A549 treated with RU486 at 1 μM for 4 hours (cell line): ENCODE data around the gene FOXE1. TPM values are rescaled to one million over a fixed set of nuclear protein-coding genes. Genes with fewer than 3 reads are reported as not detected.

ENCODE experiments used
- total RNA-seq: library from RNA; stranded (reverse); fragments of 200-300 nt; extraction: Qiagen RNA extraction; gene quantifications from 5 replicates; pipeline ENCODE4 v1.2.3, GENCODE V29; 2022; ENCODE audit warnings: low read depth

Gene FOXE1
- total RNA-seq, result 2.8 to 4.3 TPM (median 4.2 TPM) in 5 replicates

DNA sequence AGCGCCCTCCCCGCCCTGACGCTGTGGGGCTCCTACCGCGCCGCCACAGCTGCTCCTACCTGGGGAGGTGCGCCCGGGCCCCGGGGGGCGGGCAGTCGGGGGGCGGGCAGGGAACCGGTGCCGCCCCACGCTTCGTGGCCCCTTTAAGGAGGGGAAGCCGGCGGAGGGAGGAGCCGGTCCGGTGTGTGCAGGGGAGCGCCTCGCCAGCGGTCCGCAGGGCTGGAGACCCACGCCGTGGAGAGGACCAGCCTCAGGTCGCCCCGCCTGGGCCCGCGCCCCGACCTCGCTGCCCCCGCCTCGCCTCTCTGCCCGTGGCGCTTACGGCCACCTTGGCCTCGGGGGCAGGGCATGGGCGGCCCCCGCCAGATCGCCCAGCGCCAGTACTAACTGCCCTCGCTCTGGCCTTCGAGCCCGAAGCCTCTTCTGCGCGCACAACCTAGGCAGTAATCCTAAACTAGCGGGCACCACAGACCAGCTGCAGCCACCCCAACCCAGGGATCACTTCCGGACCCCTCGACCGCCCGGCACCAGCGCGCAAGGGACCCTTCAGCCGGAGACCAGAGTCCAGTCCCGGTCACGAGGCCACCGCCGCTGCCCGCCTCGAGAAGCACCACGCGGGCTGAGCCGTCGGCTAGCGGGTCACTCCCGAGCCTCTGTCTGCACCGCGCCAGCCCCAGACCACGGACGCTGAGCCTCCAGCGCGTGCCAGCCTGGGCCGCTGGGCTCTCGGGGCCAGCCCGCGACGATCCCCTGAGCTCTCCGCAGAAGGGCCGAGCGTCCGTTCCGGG, at the start of gene FOXE1:
Gene FOXE1, plus strand, starts transcription at position 171 of the 788 bp plus-strand sequence. CDS start 689 bp downstream, outside the sequence.

Other genes with a start within 250 kb of the FOXE1 start
- 7.6 to 11.5 TPM (median 10.1 TPM) in 5 replicates for gene TSTD2, start 219.9 kb upstream of the FOXE1 start, total RNA-seq
- 18.6 to 28.9 TPM (median 25.5 TPM) in 5 replicates for gene NCBP1, start 219.4 kb upstream of the FOXE1 start, total RNA-seq
- gene XPA, start 155.9 kb upstream of the FOXE1 start, total RNA-seq, result 11.3 to 17.4 TPM (median 13.6 TPM) in 5 replicates
- gene TRMO, start 69.3 kb downstream of the FOXE1 start, total RNA-seq, result 11.7 to 14.6 TPM (median 14.1 TPM) in 5 replicates
- gene HEMGN, start 84.9 kb downstream of the FOXE1 start, total RNA-seq, result not detected in 5 replicates
- gene ANP32B, start 130.1 kb downstream of the FOXE1 start, total RNA-seq, result 278 to 347 TPM (median 327 TPM) in 5 replicates
- gene NANS, start 203.5 kb downstream of the FOXE1 start, total RNA-seq, result 58.2 to 75.7 TPM (median 70.2 TPM) in 5 replicates